Vagina (tissue), 2 donors: ENCODE results near the gene KLHL29. TPM values are rescaled to one million over a fixed set of nuclear protein-coding genes. Genes with fewer than 3 reads are reported as not detected.

Experiments
- DNase-seq, 2 donors: peaks; one replicate each; pipeline ENCODE4 v3.0.0-alpha.2; 2017; ENCODE audit errors: extremely low spot score in 2 of 2
- H3K27ac ChIP-seq: fragments of 200-600 bp; sonication (generic); one replicate; pipeline ENCODE4 v1.5.1; 2019
- H3K27me3 ChIP-seq: fragments of 200-600 bp; sonication (generic); one replicate; pipeline ENCODE4 v1.5.1; 2019
- H3K36me3 ChIP-seq, 2 donors: fragments of 200-600 bp; sonication (generic); one replicate each; pipeline ENCODE4 v1.5.1; 2017 to 2019
- H3K4me1 ChIP-seq: fragments of 200-600 bp; sonication (generic); one replicate; pipeline ENCODE4 v1.5.1; 2019
- H3K4me3 ChIP-seq, 2 donors: fragments of 200-600 bp; sonication (generic); 1 replicate in 1 of 2; 2 replicates in 1 of 2; pipeline ENCODE4 v1.5.1; 2016 to 2019
- H3K9me3 ChIP-seq: fragments of 200-600 bp; sonication (generic); one replicate; pipeline ENCODE4 v1.5.1; 2019
- POLR2A ChIP-seq, 2 donors: fragments of 450-650 bp; IDR thresholded peaks; one replicate each; pipeline ENCODE4 v1.6.1; 2017; ENCODE audit warnings: antibody characterized with exemption in 2 of 2, mild to moderate bottlenecking in 2 of 2, moderate library complexity in 2 of 2
- POLR2AphosphoS5 ChIP-seq, 2 donors: sonication (generic); formaldehyde crosslinking; IDR thresholded peaks; one replicate each; pipeline ENCODE4 v1.9.0; 2017; ENCODE audit warnings: antibody characterized with exemption in 2 of 2, mild to moderate bottlenecking in 2 of 2, low read depth in 1 of 2; ENCODE audit not compliant: insufficient read depth in 1 of 2
- intact Hi-C: fragments of 100-400 bp; cut with DNase I; formaldehyde crosslinking; loops from one replicate; pipeline ENCODE4 v1.15.1; 2023
- total RNA-seq: library from RNA; depleted of rRNA; stranded (reverse); fragments of >200 nt; gene quantifications from one replicate; pipeline ENCODE4 v1.2.3, GENCODE V29; 2016
- TF ChIP-seq, protein P1 (sequence below), 3 experiments: fragments of 450-650 bp in 2 of 3; fragments of 200-600 bp in 1 of 3; sonication (generic) in 1 of 3; IDR thresholded peaks; one replicate each; pipeline ENCODE4 v1.5.1; 2017 to 2019; ENCODE audit warnings: antibody characterized with exemption in 3 of 3, mild to moderate bottlenecking in 2 of 3, moderate library complexity in 2 of 3

KLHL29 gene
- total RNA-seq, 1 donor from 2014 or later, result 19.4 TPM

DNA sequence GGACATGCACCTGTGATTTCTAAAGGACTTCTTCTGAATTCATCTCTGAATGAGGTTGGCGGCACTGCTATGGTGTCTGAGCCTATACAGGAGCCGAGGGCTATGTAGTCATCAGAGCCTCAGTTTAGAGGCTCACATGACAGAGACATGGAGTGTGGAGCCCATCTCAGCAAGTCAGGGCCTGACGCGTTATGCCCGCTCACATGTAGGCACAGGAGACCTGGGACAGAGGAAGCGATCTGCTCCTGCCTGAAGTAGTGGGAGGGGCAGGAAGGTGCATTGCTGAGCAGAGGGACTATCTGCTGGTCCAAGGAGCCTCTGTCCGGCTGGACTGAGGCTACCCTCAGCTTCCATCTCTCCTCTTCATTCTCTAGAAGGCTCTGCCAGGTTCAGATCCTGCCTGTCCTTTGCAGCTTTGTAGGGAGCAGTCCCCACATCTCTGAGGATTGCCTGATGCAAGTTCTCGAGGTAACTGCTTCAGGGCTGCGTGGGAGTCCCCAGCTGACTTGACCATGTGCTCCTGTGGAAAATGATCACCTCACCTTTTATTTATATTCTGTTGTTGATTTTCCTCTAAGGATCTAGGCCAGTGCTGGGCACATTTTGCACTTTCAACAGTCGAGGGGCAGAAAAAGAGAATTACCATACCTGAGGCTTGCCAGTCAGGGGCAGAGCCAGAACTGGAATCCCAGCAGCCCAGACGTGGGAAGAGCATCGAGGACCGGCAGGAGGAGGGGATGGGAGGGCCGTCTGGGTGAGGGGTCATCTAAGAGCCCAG lies 16.6 kb downstream of the KLHL29 start:
- Histone ChIP-seq H3K4me1 (peaks cover 6% of the 10 kb centered on the region), H3K4me3 (no peak overlapping the region), H3K27ac (no peak overlapping the region), H3K36me3 (no peaks in the 10 kb centered on the region), H3K27me3 (no peaks in the 10 kb centered on the region), H3K9me3 (no peaks in the 10 kb centered on the region)
- no peak for DNase-seq
- TF ChIP-seq, protein P1, sequence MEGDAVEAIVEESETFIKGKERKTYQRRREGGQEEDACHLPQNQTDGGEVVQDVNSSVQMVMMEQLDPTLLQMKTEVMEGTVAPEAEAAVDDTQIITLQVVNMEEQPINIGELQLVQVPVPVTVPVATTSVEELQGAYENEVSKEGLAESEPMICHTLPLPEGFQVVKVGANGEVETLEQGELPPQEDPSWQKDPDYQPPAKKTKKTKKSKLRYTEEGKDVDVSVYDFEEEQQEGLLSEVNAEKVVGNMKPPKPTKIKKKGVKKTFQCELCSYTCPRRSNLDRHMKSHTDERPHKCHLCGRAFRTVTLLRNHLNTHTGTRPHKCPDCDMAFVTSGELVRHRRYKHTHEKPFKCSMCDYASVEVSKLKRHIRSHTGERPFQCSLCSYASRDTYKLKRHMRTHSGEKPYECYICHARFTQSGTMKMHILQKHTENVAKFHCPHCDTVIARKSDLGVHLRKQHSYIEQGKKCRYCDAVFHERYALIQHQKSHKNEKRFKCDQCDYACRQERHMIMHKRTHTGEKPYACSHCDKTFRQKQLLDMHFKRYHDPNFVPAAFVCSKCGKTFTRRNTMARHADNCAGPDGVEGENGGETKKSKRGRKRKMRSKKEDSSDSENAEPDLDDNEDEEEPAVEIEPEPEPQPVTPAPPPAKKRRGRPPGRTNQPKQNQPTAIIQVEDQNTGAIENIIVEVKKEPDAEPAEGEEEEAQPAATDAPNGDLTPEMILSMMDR (IDR thresholded peaks at IDR 0.05), result no peak
- TF ChIP-seq POLR2A (IDR thresholded peaks at IDR 0.05), result no peak
- TF ChIP-seq POLR2AphosphoS5 (IDR thresholded peaks at IDR 0.05; ENCODE audit: insufficient read depth in 1 of 2, low read depth in 1 of 2), result peak in 1 of 2 donors; percentile 20
- intact Hi-C loops, result no loop called here

GRCh38 chr2:23402205-23402740 lies 17.3 kb downstream of the KLHL29 start:
- peak in 1 of 2 donors; percentile 47 for DNase-seq
- Histone ChIP-seq H3K4me3 (no peak overlapping the region), H3K27me3 (no peaks in the 10 kb centered on the region), H3K4me1 (peaks cover 6% of the 10 kb centered on the region), H3K27ac (no peak overlapping the region), H3K9me3 (no peaks in the 10 kb centered on the region), H3K36me3 (no peaks in the 10 kb centered on the region)
- intact Hi-C loops, result no loop called here
- TF ChIP-seq POLR2AphosphoS5 (IDR thresholded peaks at IDR 0.05; ENCODE audit: insufficient read depth in 1 of 2, low read depth in 1 of 2) (no peak), POLR2A (IDR thresholded peaks at IDR 0.05) (no peak)
- TF ChIP-seq, protein P1 (IDR thresholded peaks at IDR 0.05), result no peak

- peak overlapping the region; percentile 9 for H3K27ac ChIP-seq
These were observed 19.4 kb downstream of the KLHL29 start for GRCh38 chr2:23404426-23404825.

GRCh38 chr2:23409248-23409647 lies 24.3 kb downstream of the KLHL29 start:
- DNase-seq, result no peak
- Histone ChIP-seq H3K27me3 (no peaks in the 10 kb centered on the region), H3K9me3 (no peaks in the 10 kb centered on the region), H3K36me3 (no peaks in the 10 kb centered on the region), H3K4me1 (peaks cover 6% of the 10 kb centered on the region), H3K27ac (no peak overlapping the region), H3K4me3 (no peak overlapping the region)
- no peak for TF ChIP-seq POLR2A (IDR thresholded peaks at IDR 0.05)
- TF ChIP-seq, protein P1 (IDR thresholded peaks at IDR 0.05), result no peak
- TF ChIP-seq POLR2AphosphoS5 (IDR thresholded peaks at IDR 0.05; ENCODE audit: insufficient read depth in 1 of 2, low read depth in 1 of 2), result no peak
- intact Hi-C loops, result no loop called here

More at GRCh38 chr2:23404426-23404825, 19.4 kb downstream of the KLHL29 start:
- TF ChIP-seq POLR2AphosphoS5 (IDR thresholded peaks at IDR 0.05; ENCODE audit: insufficient read depth in 1 of 2, low read depth in 1 of 2), result no peak
- no peak for TF ChIP-seq POLR2A (IDR thresholded peaks at IDR 0.05)
- TF ChIP-seq, protein P1 (IDR thresholded peaks at IDR 0.05), result peak in 2 of 3 experiments; percentile 15 to 27
- Histone ChIP-seq H3K9me3 (no peaks in the 10 kb centered on the region), H3K27me3 (no peaks in the 10 kb centered on the region), H3K4me3 (no peak overlapping the region), H3K4me1 (peaks cover 6% of the 10 kb centered on the region), H3K36me3 (no peaks in the 10 kb centered on the region)
- DNase-seq, result no peak
- intact Hi-C loops, result no loop called here

GRCh38 chr2:23410596-23410995 lies 25.6 kb downstream of the KLHL29 start:
- Histone ChIP-seq H3K36me3 (no peaks in the 10 kb centered on the region), H3K27me3 (no peaks in the 10 kb centered on the region), H3K27ac (no peak overlapping the region), H3K4me1 (no peaks in the 10 kb centered on the region), H3K4me3 (no peak overlapping the region), H3K9me3 (no peaks in the 10 kb centered on the region)
- DNase-seq, result no peak
- TF ChIP-seq POLR2AphosphoS5 (IDR thresholded peaks at IDR 0.05; ENCODE audit: insufficient read depth in 1 of 2, low read depth in 1 of 2), result no peak
- TF ChIP-seq, protein P1 (IDR thresholded peaks at IDR 0.05), result no peak
- TF ChIP-seq POLR2A (IDR thresholded peaks at IDR 0.05), result no peak
- intact Hi-C loops, result no loop called here
